NOMO-1 treated with dmso at 0.1 percent for 144 hours (cell line): ENCODE measurements around the gene XIST.
A peak's percentile ranks its signal among the peaks of the same experiment; 100 is the strongest.
"Not testable (repeated sequence)": the region's sequence is repeated elsewhere in the genome, so short reads cannot be mapped to it uniquely, and the experiment has no call there.

ENCODE experiments used
- DNase-seq: peaks from one replicate; lab custom pipeline; 2025; ENCODE audit not compliant: unreplicated experiment; lab: John Stamatoyannopoulos, UW

Gene XIST

DNA sequence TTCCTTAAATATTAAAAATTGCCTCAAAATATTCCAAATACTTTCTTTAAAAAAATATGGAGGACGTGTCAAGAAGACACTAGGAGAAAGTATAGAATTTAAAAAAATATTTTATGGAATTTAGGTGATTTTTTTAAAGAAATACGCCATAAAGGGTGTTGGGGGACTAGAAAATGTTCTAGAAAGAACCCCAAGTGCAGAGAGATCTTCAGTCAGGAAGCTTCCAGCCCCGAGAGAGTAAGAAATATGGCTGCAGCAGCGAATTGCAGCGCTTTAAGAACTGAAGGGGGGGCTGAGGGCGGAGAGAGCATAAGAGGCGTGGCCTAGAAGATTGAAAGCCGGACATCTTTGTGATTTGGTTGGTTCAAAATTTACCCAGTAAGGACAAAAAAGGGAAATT lies at the start of gene XIST:
Gene XIST, minus strand, starts transcription at position 248 of the 400 bp plus-strand sequence.
- DNase-seq, result peak; percentile 69

DNA sequence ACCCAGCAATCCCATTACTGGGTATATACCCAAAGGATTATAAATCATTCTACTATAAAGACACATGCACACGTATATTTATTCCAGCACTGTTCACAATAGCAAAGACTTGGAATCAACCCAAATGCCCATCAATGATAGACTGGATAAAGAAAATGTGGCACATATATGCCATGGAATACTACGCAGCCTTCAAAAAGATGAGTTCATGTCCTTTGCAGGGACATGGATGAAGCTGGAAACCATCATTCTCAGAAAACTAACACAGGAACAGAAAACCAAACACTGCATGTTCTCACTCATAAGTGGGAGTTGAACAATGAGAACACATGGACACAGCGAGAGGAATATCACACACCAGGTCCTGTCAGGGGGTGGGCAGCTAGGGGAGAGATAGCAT lies 45.8 kb upstream of the XIST start:
- DNase-seq, result not testable (repeated sequence)

DNA sequence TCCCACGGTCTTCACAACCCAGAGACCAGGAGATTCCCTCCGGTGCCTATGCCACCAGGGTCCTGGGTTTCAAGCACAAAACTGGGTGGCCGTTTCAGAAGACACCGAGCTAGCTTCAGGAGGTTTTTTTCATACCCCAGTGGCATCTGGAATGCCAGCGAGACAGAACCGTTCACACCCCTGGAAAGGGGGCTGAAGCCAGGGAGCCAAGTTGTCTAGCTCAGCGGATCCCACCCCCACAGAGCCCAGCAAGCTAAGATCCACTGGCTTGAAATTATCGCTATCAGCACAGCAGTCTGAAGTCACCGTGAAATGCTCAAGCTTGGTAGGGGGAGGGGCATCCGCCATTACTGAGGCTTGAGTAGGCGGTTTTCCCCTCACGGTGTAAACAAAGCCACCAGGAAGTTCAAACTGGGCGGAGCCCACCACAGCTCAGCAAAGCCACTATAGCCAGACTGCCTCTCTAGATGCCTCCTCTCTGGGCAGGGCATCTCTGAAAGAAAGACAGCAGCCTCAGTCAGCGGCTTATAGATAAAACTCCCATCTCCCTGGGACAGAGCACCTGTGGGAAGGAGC lies 40.1 kb upstream of the XIST start:
- not testable (repeated sequence) for DNase-seq

DNA sequence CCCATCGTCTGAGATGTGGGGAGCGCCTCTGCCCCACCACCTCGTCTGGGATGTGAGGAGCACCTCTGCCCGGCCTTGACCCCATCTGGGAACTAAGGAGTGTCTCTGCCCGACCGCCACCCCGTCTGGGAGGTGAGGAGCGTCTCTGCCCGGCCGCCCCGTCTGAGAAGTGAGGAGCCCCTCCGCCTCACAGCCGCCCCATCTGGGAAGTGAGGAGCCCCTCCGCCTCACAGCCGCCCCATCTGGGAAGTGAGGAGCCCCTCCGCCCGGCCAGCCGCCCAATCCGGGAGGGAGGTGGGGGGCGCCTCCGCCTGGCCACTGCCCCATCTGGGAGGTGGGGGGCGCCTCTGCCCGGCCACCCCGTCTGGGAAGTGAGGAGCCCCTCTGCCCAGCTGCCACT lies 29.7 kb upstream of the XIST start:
- DNase-seq, result not testable (repeated sequence)

DNA sequence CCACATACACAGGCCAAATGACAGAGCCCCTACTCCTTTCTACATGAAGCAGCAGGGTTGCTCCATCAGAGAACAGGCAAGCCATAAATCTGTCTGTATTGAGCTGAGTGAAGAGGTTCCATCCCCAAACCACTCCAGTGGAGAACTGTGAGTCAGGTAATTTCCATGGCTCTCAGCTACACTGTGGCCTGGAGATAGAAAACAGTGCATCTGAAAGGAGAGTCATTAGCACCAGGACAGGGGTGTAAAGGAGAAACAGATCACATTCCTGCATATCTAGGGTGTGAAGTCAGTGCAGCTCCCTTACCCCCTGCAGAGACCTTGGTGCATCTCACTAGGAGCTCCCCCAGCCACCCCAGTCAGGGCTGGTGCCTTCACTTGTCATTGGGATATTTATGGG lies 25.2 kb upstream of the XIST start:
- DNase-seq, result no peak

DNA sequence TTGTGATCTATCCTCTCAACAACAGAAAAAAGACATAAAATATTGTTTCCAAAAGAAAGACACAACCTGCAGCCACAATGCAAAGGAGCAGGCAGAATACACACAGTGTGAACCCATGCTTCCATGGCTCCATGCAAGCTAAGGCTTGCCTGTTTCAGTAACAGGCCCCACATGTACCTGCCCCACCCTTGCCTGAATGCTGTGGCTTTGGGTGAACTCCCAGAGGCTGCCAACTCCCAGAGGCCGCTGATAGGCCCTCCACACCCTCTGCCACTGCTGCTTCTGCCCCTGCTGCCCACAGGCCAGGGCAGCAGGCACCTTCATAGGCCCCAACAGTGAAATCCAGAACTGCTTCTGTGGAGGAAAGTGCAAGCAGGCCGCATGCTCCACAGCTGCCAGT lies 24.4 kb upstream of the XIST start:
- DNase-seq, result no peak

DNA sequence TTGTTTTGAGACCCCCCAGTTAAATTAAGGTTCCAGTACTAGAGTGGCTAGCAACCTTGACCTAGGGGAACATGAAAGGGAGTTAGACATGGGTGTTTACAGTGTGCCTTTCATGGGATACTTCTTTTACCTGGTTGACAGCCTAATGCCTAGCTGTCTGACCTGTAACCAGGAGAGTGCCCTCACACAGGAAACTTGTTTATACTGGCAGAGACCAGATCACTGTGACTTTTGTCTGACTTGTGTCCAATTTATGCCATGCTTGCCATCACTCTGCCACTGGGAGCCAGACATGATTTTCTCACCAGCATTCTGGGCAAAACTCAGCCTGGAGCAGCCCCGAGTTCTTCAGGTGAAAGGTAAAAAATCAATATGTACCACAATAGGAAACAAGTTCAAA lies 16.4 kb upstream of the XIST start:
- no peak for DNase-seq

DNA sequence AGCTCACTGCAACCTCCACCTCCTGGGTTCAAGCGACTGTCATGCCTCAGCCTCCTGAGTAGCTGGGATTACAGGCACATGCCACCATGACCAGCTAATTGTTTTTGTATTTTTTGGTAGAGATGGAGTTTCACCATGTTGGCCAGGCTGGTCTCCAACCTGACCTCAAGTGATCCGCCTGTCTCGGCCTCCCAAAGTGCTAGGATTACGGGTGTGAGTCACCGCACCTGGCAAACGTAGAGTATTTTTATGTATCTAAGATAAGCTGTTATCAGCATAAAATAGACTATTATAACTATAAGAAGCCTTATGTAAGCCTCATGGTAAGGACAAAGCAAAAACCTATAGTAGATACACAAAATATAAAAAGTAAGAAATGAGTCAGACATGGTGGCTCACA lies 14.6 kb upstream of the XIST start:
- no peak for DNase-seq

DNA sequence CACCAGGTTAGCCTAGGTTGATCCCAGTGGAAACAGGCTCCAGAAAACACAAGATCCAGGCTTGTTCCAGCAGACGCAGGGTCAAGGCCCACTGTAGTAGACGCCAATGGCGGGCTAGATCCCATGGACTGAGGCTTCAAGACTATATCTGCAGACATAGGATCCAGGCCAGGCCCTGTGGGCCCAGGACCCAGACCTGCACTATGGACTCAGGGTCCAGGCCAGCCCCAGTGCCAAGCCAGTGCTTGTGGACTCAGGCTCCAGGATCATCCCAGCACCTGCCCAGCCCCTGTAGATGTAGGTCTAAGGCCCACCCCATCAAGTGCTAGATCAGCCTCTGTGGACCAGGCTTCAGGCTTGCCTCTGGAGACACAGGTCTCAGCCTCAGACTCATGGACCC lies 11.3 kb upstream of the XIST start:
- DNase-seq, result no peak

DNA sequence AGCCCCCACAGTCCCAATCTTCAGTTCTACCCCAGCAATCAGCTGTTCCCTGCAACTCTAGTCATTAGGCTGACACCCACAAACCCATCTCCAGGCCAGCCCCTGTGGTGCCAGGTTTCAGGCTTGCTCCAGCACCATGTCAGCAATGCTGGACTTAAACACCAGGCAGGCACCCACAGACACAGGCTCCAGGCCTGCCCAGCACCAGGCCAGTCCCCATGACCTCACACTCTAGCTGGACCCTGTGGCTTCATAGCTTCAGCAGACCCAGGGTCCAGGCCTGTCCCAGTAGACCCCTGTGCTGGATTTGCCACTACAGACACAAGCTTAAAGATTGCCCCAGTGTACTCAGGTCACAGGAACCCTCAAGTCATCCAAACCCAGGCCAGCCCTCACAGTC lies 10.8 kb upstream of the XIST start:
- no peak for DNase-seq

DNA sequence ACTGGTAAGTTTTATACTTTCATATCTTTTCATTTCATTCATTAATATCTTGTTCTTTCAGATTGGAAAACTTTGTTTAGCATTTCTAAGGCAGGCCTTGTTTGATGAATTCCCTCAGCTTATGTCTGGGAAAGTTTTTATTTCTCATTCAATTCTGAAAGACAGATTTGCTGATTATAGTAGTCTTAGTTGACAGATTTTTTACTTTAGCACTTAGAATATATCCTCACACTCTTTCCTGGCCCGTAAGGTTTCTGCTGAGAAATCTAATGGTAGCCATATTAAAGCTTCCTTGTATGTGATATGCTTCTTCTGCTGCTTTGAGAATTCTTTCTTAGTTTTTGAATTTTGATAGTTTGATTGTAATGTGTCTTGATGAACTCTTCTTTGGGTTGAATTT lies 7.1 kb upstream of the XIST start:
- no peak for DNase-seq

DNA sequence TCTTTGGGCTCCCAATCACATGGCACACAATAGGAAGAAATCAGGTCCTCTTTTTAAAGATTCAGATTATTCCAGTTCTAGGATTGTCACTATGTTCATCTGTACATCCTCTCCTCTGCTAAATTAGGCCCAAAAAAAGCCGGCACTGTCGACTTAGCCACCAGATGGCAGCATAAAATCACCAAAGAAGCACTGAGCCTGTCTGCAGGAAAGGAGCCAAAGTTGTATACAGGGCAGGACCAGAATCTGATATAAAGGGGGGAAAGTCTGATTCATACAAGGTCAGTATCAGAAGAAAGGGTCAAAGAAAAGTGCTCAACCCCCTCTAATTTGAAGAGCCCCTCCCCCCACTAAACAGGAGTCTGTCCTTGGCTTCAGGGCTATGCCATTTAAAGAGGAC lies 3.0 kb upstream of the XIST start:
- peak; percentile 38 for DNase-seq

DNA sequence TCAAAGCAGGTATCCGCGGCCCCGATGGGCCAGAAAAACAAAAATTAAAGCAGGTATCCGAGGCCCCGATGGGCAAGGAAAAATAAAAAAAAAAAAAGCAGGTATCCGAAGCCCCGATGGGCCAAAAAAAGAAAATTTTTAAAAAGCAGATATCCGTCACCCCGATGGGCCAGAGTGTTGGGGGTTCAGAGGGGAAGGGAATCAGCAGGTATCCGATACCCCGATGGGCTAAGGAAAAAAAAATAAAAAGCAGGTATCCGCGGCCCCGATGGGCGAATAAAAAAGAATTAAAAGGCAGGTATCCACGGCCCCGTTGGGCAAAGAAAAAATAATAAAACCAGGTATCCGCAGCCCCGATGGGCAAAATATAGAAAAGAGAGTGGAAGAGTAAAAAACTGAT lies 492 bp downstream of the XIST start:
- DNase-seq, result no peak

DNA sequence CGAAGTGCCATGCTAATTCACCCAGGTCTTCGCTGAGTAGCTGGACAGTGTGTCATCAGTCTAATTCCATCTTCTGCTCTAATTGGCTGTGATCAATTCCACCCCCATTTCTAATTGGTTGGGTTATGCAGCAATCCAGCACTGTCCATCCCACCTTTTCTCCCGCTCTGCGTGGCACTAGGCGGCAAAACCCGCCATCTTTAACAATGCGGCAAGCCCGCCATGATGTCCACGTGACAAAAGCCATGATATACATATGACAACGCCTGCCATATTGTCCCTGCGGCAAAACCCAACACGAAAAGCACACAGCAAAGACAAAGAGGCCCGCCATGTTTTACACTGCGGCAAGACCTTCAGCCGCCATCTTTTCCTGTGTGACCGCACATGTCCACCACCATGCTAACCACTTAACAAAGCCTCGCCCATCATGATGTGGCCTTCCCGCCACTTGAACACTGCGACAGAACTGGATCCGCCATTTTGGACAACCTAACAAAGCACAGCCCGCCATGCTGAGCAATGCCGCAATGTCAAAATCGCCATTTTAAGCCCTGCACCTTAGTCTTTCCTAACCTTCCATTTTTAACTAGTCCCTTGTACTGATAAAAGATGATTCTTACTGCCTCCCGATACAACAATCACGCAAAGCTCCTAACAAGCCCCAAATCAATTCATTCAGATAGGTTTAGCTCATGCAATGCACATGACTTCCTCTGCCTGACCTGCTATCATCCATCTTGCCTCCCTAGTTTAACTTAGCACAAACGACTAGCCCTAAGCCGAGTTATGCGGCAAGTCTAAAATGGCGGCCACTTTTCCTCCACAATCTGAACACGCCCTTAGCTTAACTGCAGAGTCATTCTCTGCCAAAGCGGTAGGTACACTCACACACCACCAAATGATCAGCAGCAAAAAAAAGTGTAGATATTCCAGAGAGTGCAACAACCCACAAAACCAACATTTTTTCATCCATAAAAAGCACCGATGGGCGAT lies 1.2 kb downstream of the XIST start:
- peak; percentile 95 for DNase-seq

DNA sequence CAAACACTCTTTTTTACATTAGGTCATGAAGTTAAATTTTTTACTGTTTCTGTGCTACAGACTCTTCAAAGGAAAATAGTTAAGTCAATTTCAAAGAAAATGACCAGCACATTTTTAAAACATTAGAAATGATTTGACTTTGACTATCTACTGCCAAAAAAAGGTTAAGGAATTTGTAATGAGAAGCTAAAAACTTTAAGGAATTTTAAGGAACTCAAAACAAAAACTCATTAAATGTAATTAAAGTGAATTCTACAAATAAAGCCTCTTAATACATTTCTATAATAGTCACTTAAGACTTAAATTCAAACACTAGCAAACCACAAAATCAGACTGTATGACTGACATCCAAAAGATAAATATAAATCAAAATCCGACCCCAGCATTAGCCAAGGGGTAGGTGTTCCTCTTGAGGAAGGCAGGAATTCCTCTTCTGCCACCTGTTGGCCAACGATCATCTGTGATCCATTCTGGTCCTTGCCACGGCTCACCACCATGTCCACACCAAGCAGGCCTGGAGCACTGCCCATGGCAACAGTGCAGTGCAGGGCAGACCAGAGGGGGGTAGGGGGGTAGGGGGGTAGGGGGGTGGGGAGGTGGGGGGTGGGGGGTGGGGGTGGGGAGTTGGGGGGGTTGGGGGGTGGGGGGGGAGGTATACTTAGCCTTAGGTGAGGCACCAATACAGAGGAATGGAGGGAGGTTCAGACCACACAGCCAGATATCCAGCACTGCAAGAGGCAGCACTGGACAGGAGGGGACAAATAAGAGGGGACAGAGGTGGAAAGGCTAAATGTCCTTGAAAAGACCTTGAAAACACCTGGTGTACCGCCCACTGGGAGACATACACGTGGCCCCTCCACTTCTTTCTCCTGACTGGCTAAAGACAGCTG lies 2.1 kb downstream of the XIST start:
- DNase-seq, result no peak

DNA sequence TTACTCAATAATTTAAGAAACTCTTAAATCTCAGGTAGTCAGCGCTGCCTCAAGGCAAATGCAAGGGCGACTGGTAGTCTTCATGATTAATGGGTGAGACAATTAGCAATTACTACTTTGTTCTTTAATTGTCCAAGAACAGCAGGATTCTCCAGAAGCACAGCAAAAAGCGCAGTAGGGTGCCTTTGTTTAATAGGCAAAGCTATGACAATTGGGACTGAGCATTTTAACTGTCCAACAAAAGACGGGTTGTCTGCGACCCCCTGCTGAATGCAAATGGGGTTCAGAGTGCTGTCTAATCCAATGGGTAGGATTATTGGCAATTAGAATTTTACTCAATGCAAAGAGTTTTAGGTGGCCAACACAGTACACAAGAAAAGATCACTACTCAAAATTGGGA lies 3.4 kb downstream of the XIST start:
- DNase-seq, result no peak

DNA sequence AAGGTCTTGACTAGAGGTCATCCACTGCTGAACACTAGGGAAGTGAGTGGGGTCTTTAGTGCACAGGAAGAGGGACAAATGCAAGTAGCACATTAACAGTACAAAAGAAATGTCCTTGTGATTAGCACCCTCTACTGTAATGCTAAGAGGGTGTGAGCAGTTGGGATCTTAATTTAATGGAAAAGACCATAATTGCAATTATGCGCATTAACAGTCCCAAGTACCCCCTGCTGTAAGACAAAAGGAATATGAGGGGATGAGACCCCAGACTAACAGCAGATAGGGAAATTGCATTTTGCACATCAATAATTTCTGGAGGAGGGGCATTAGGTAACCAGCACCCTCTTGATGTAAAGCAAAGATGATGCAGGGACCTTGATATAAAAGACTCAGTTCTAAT lies 4.5 kb downstream of the XIST start:
- DNase-seq, result no peak

DNA sequence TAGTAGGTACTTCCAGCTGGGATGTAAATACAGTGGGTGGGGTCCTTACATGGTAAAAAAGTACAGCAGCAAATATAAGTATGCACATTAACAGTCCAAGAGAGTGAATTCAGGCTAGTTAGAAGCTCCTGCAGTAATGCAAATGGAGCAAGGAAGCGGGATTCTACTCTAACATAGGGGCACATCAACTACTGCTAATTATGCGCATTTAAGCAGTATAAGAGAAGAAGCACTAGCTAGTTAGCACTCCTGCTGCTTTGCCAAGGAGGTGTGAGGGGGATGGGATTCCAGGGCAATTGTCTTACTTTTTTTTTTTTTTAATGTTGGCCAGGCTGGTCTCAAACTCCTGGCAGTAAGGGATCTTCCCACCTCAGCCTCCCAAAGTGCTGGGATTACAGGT lies 5.4 kb downstream of the XIST start:
- DNase-seq, result no peak

DNA sequence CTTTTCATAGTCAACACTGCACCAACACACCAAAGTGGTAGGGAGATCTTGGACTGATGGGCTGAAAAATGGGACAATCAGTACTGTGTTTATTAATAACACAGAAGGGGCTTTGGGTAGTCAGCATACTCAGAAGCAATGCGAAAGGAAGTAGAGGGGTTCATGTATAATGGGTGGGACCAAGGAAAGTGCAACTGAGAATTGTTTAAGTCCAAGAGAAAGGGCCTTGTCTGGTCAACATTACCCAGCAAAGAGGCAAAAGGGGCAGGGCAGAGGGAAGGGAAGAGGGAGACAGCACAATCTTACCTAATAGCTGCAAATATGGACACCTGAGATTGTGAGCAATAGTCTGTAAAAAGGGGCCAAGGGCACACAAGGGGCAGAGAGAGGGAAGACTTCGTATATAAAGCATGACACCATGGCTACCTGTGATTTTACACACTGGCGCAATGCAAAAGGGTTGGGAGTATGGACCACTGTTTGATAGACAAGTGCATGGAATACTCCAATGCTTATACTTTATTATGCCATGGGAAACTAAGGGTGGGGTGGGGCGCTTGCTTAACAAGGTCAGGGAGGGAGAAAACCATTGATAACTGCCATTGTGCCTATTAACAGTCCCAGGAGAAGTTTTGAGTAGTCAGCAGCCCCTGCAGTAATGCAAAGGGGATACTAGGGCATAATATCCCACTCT lies 9.8 kb downstream of the XIST start:
- no peak for DNase-seq

DNA sequence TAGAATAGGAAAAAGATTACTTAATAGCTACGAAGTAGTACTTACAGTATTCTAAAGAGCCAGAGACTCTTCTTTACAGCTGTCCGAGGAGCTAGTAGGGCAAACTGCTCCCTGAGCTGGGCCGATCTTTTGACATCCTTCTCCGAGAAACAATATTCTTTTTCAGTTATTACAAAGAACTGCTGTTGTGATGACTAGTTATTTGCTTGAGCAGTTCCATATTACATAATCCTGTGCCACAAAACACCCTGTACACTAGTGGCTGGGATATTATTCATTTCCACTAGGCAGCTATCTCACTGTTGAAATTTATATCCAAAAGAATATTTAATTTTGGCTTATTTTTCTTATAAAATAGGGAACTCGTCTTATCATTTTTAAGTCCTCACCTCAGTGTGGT lies 11.2 kb downstream of the XIST start:
- DNase-seq, result no peak
